ENCODE measurements around the gene ANKHD1.
"Not testable (repeated sequence)": the region's sequence is repeated elsewhere in the genome, so short reads cannot be mapped to it uniquely, and the experiment has no call there.

The ANKHD1 gene

GRCh38 chr5:140427726-140428125, 26.1 kb downstream of the ANKHD1 start:
- not testable (repeated sequence) for DNase-seq (ENCODE audit: low read depth)

DNA sequence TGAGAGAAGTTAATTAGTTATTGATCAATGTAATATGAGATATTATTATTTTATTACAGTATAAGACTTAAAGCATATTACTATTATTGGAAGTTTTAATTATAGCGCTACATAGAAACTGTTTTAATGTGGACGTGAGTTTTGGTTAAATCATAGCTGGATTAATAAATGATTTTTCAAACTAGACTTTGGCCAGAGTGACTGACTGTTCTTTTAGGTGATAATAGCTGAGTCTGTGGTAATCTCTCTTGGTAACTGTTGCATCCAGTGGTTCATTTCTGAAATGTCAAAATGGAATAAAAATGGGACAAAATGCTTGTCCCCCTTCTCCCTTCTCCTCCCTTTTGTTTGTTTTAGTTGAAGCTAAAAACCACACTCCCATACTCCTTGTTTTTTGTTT, 28.1 kb downstream of the ANKHD1 start:
- DNase-seq (ENCODE audit: low read depth) = no peak

GRCh38 chr5:140432212-140432611, 30.6 kb downstream of the ANKHD1 start:
- DNase-seq (ENCODE audit: low read depth) = no peak

- DNase-seq (ENCODE audit: low read depth) = no peak
Measured at GRCh38 chr5:140432916-140433315, 31.3 kb downstream of the ANKHD1 start.

DNA sequence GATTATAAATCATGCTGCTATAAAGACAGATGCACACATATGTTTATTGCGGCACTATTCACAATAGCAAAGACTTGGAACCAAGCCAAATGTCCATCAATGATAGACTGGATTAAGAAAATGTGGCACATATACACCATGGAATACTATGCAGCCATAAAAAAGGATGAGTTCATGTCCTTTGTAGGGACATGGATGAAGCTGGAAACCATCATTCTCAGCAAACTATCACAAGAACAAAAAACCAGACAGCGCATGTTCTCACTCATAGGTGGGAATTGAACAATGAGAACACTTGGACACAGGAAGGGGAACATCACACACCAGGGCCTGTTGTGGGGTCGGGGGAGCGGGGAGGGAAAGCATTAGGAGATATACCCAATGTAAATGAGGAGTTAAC, 55.7 kb downstream of the ANKHD1 start:
- DNase-seq (ENCODE audit: low read depth) = not testable (repeated sequence)

- no peak for DNase-seq (ENCODE audit: low read depth)
Measured at GRCh38 chr5:140466981-140467742, 65.5 kb downstream of the ANKHD1 start.

GRCh38 chr5:140468188-140468587, 66.6 kb downstream of the ANKHD1 start:
- DNase-seq (ENCODE audit: low read depth) = no peak

DNA sequence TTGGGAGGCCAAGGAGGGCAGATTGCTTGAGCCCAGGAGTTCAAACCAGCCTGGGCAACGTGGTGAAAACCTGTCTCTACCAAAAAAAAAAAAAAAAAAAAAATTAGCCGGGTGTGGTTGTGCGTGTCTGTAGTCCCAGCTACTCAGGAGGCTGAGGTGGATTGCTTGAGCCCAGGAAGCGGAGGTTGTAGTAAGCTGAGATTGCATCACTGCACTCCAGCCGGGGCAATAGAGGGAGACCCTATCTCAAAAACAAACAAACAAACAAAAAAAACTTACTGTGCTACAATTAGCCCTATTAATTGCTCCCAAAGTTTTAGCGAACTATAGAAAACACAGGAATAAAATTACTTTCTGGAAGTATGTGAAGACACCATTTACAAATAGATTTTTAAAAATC, 67.6 kb downstream of the ANKHD1 start:
- no peak for DNase-seq (ENCODE audit: low read depth)

DNA sequence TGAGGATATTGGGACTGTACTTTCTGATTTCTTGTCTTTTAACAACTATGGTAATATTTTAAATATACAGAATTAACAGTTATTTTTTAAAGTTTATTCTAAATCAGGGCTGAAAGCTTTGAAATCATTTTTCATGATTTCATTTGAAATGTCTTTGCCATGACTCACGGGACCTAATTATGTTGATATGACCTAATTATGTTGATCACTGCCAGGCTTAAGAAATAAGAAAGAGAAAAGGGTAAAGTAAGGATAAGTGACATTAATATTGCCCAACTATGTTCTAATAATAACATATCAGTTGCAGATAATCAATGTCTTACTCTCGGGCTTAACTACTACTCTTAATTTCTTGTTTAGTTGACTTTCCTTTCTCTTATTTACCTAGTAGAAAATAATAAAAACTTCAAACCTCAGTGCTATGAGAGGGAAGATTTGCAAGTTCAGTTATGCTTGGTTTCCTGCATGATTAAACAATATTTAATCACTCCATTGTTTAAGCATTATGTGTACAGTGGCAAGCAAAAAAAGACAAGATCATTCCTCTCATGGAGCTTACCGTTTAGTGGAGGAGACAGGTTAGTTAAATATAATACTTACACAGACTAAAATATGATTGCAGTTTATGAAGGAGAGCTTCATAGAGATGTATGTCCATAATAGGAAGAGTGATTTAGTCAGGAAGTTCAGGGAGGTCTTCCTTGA, 78.8 kb downstream of the ANKHD1 start:
- no peak for DNase-seq (ENCODE audit: low read depth)

DNA sequence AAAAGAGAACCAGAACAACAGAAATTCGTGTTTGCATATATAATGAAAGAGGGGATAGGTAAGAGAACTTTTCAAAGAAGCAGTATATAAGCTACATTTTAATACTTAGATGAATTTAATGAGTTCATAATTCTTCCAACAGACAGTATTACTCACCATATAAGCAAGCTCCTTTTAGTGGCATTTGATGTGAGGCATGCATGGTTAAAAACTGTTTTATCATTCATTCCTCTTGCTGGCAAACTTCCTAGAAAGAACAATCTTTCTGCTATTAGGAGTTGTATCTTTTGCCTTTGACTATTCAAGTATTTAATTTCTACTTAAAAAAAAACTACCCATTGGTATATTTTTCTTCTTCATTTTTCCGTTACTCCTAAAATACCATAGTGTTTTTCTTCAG, 80.1 kb downstream of the ANKHD1 start:
- no peak for DNase-seq (ENCODE audit: low read depth)

GRCh38 chr5:140483055-140483454, 81.4 kb downstream of the ANKHD1 start:
- DNase-seq (ENCODE audit: low read depth) = no peak

GRCh38 chr5:140488141-140488540, 86.5 kb downstream of the ANKHD1 start:
- DNase-seq (ENCODE audit: low read depth) = not testable (repeated sequence)

DNA sequence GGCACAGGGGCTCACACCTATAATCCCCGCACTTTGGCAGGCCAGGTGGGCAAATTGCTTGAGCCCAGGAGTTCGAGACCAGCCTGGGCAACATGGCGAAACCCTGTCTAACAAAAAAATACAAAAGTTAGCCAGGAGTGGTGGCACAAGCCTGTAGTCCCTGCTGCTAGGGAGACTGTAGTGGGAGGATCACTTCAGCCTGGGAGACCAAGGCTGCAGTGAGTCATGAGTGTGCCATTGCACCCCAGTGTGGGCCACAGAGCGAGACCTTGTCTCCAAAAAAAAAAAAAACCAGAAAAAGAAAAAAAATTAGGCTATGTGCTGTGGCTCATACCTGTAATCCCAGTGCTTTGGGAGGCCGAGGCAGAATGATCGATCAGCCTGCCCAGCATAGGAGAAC, 87.3 kb downstream of the ANKHD1 start:
- DNase-seq (ENCODE audit: low read depth) = no peak

DNA sequence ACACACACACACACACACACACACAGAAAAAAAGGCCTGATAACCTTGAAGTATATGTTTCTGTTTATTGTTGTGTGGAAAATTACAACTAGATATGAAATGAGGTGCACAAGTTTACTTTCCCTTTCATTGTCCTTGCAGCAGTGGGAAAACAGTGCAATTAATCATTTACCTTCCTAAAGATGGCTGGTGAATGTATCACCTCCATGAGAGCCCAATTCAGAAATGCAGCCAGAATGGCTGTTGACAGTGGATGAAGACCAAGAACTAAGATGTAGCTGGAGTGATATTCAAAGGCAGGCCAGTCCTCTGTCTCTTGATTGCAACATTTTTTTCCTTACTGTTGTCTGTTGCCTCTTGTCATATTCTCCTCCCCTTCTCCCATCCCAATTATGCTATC, 96.3 kb downstream of the ANKHD1 start:
- no peak for DNase-seq (ENCODE audit: low read depth)

- no peak for DNase-seq (ENCODE audit: low read depth)
Measured at GRCh38 chr5:140498591-140498990, 97.0 kb downstream of the ANKHD1 start.

DNA sequence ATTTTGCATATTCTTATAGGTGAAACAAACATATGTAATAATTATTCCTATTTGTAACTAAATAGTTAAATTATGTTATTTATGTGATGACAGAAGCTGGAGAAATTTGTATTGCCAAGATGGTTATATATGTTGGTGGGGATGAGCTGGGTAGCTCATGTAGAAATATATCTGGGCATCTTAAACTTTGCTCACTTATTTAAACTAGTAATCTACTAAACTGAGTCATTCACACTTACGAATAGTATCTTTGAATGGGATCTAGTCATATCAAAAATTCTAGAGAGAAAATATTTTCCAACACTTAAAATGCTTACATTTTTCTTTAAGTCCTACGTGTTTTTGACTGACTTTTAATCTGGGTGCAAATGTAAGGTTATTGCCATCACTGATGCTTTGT, 101.2 kb downstream of the ANKHD1 start:
- DNase-seq (ENCODE audit: low read depth) = no peak

DNA sequence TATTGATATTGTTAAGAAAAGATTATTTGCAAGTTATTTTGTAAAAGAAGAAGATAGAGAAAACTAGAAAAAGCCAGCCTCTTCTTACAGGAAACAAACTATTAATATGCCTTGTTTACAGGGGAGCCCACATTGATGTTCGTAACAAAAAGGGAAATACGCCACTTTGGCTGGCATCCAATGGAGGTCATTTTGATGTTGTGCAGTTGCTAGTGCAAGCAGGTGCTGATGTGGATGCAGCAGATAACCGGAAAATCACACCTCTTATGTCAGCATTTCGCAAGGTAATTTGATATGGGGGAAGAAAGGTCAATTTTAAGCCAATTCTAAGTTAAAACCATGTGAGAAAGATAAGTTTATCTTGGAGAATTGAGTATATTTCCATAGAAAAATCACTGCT, 108.3 kb downstream of the ANKHD1 start:
- no peak for DNase-seq (ENCODE audit: low read depth)

DNA sequence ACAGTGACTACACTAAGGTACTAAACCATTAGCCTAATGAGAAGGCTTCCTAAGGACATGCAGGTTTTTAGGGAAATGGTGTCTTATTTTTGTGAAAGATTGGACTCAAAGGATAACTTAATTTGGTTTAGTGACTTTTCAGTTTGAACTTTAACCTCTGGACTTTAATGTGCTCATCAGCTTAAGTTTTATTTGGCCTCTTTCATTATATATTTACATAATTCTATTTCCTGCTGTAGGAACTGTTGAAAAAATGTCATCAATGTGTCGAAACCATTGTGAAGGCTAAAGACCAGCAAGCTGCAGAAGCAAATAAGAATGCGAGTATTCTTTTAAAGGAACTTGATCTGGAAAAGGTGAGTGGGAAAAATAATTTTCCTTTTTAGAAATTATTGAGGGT, 111.5 kb downstream of the ANKHD1 start:
- DNase-seq (ENCODE audit: low read depth) = no peak

GRCh38 chr5:140524003-140524402, 122.4 kb downstream of the ANKHD1 start:
- DNase-seq (ENCODE audit: low read depth) = no peak

- DNase-seq (ENCODE audit: low read depth) = no peak
Measured at GRCh38 chr5:140540227-140540626, 138.6 kb downstream of the ANKHD1 start.

- DNase-seq (ENCODE audit: low read depth) = no peak
Measured at GRCh38 chr5:140542972-140543371, 141.3 kb downstream of the ANKHD1 start.

DNA sequence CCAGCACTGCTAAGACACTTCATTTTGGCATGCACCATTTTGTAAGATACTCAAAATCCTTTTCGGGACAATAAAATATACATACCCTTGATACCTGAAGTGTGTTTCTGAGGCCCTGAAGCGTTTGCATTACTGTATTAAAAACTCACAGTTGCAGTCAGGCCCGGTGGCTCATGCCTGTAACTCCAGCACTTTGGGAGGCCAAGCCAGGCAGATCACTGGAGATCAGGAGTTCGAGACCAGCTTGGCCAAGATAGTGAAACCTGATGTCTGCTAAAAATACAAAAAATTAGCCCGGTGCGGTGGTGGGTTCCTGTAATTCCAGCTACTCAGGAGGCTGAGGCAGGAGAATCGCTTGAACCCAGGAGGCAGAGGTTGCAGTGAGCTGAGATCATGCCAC, 143.4 kb downstream of the ANKHD1 start:
- DNase-seq (ENCODE audit: low read depth) = no peak

GRCh38 chr5:140545606-140546005, 144.0 kb downstream of the ANKHD1 start:
- no peak for DNase-seq (ENCODE audit: low read depth)
